ENCODE results near the gene C19orf38.
A peak's percentile ranks its signal among the peaks of the same experiment; 100 is the strongest.

Gene C19orf38

GRCh38 chr19:10823690-10824089, 24.5 kb upstream of the C19orf38 start:
- DNase-seq (ENCODE audit: extremely low read depth, low read depth) = no peak
- TF ChIP-seq, protein P1, sequence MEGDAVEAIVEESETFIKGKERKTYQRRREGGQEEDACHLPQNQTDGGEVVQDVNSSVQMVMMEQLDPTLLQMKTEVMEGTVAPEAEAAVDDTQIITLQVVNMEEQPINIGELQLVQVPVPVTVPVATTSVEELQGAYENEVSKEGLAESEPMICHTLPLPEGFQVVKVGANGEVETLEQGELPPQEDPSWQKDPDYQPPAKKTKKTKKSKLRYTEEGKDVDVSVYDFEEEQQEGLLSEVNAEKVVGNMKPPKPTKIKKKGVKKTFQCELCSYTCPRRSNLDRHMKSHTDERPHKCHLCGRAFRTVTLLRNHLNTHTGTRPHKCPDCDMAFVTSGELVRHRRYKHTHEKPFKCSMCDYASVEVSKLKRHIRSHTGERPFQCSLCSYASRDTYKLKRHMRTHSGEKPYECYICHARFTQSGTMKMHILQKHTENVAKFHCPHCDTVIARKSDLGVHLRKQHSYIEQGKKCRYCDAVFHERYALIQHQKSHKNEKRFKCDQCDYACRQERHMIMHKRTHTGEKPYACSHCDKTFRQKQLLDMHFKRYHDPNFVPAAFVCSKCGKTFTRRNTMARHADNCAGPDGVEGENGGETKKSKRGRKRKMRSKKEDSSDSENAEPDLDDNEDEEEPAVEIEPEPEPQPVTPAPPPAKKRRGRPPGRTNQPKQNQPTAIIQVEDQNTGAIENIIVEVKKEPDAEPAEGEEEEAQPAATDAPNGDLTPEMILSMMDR (IDR thresholded peaks at IDR 0.05; ENCODE audit: low read depth, low read length, missing control alignments) = no peak
- H3K4me3 ChIP-seq (replicated peaks; ENCODE audit: low read depth, low read length) = no peak overlapping the region

DNA sequence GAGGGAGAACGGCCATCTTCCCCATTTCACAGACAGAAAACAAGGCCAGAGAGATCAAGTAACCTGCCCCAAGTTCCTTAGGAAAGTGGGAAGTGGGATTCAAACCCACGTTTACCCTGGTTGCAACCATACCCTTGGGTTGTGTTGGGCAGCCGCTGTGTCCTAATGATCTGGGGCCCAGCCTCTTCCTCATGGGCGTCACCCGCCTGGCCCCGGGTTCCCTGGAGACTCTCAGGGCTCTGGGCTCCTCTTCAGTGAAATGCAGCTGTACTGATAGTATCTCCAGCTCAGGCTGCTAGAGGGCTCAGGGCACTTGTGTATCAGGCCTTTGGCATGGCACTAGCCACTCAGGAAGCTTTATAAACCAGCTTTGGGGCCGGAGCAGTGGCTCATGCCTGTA, 22.0 kb upstream of the C19orf38 start:
- TF ChIP-seq, protein P1 (IDR thresholded peaks at IDR 0.05; ENCODE audit: low read depth, low read length, missing control alignments) = no peak

GRCh38 chr19:10826846-10827245, 21.4 kb upstream of the C19orf38 start:
- H3K4me3 ChIP-seq (replicated peaks; ENCODE audit: low read depth, low read length) = no peak overlapping the region
- TF ChIP-seq, protein P1 (IDR thresholded peaks at IDR 0.05; ENCODE audit: low read depth, low read length, missing control alignments) = no peak
- no peak for DNase-seq (ENCODE audit: extremely low read depth, low read depth)

More for the DNA sequence above, 22.0 kb upstream of the C19orf38 start:
- DNase-seq (ENCODE audit: extremely low read depth, low read depth) = no peak
- H3K4me3 ChIP-seq (replicated peaks; ENCODE audit: low read depth, low read length) = no peak overlapping the region

- DNase-seq (ENCODE audit: extremely low read depth, low read depth) = no peak
- H3K4me3 ChIP-seq (replicated peaks; ENCODE audit: low read depth, low read length) = no peak overlapping the region
- TF ChIP-seq, protein P1 (IDR thresholded peaks at IDR 0.05; ENCODE audit: low read depth, low read length, missing control alignments) = peak; percentile 16
Measured at GRCh38 chr19:10828981-10829821, 19.0 kb upstream of the C19orf38 start.

DNA sequence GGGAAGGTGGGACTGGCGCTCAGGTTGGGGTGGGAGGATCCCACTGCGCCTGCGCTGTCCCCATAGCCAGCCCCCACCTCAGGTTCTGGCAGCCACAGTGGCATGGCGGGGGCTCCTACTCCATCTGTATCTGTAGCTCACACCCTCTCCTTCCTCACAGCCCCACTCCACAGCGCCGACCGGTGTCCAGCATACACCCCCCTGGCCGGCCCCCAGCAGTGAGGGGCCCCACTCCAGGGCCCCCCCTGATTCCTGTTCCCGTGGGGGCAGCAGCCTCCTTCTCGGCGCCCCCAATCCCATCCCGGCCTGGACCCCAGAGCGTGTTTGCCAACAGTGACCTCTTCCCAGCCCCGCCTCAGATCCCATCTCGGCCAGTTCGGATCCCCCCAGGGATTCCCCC, 18.2 kb upstream of the C19orf38 start:
- H3K4me3 ChIP-seq (replicated peaks; ENCODE audit: low read depth, low read length) = no peak overlapping the region
- DNase-seq (ENCODE audit: extremely low read depth, low read depth) = no peak
- TF ChIP-seq, protein P1 (IDR thresholded peaks at IDR 0.05; ENCODE audit: low read depth, low read length, missing control alignments) = no peak

DNA sequence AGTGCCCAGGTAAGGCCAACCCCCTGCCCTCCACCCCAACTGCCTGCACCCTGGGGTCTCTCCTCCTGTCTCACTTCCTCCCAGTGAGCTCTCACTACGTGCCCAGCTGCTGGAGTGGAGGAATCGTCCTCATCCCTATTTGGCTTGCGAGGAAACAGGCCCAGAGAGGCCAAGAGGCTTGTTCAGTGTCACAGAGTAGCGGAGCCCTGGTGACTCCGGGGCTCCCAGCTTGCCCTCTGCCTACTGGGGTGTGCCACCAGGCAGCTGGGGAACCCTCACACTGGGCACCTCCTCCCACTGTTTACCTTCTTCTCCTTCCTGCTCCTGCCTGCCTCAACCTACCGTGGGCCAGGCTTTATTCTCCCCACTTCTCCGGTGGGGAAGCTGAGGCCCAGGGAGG, 17.8 kb upstream of the C19orf38 start:
- DNase-seq (ENCODE audit: extremely low read depth, low read depth) = no peak

More for the DNA sequence above, 17.8 kb upstream of the C19orf38 start:
- TF ChIP-seq, protein P1 (IDR thresholded peaks at IDR 0.05; ENCODE audit: low read depth, low read length, missing control alignments) = no peak
- H3K4me3 ChIP-seq (replicated peaks; ENCODE audit: low read depth, low read length) = no peak overlapping the region
